ENCODE data around the gene FOXC1. TPM values are rescaled to one million over a fixed set of nuclear protein-coding genes. Genes with fewer than 3 reads are reported as not detected.

The FOXC1 gene
- total RNA-seq, 1 experiment from 2014 or later, result 40.7 TPM

DNA sequence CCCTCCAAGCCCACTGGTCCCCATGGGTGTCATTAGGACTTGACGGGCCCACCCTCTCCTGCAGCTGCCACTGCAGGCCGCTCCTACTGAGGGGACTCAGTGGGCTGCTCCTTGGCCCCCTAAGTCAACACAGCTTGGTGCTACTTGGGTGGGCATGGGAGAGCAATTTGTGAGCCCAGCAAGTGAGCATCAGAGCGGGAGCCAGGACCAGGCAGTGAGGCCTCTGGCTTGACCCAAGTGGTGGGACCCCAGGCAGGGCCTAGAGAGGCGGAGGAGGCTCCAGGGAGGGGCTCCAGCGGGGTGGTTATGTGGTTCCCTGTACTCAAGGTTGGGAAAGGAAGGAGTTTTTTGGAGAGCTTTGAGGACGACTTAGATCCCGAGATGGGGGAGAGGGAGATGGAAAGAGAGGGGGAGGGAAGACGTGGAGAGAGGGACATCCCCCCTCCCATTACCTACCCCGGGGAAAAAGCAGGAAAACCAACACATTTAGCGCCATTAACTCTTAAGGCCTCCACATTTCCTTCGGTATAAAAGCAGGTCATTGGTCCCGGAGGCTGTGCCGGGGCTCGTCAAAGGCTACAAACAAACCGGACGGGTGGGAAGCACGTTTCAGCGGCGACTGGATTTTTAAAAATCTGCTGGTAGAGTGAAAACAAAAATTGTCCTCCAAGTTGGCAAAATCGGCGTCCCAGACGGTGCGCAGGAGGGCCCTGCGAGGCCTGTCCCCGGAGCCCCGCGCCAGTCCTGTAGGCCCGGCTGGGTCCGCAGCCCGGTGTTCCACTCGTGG is 8.8 kb downstream of the FOXC1 start:
- ChIA-PET CTCF (no interaction called here), POLR2A (no interaction called here), RAD21 (ENCODE audit: low non-redundant PET in 1 of 2, low total read pairs in 2 of 2, uncharacterized antibody in 2 of 2, unreplicated experiment in 2 of 2) (no interaction called here)
- Histone ChIP-seq H3K79me2 (ENCODE audit: insufficient read depth, low read length) (peaks cover 11% of the 10 kb centered on the region), H3K36me3 (ENCODE audit: control insufficient read depth in 1 of 2, insufficient read depth in 2 of 2, low read length in 2 of 2) (no peaks in the 10 kb centered on the region), H3K4me3 (replicated peaks in 1 of 2; ENCODE audit: low read depth in 1 of 2, low read length in 2 of 2) (no peak overlapping the region), H2AFZ (ENCODE audit: low read depth, low read length, poor library complexity, severe bottlenecking) (no peak overlapping the region), H3K4me2 (ENCODE audit: low read length) (no peak overlapping the region), H3K9me3 (ENCODE audit: control insufficient read depth in 1 of 2, insufficient read depth in 1 of 2, low read depth in 1 of 2, low read length in 2 of 2) (no peaks in the 10 kb centered on the region), H3K9me2 (ENCODE audit: insufficient read depth) (no peaks in the 10 kb centered on the region), H3K27me3 (ENCODE audit: insufficient read depth, low read length) (no peaks in the 10 kb centered on the region), H3K4me1 (ENCODE audit: control insufficient read depth in 1 of 2, insufficient read depth in 2 of 2, low read length in 2 of 2) (no peaks in the 10 kb centered on the region; a peak in 1 of 4 replicates), H3K27ac (ENCODE audit: low read depth, low read length) (no peak overlapping the region), H4K20me1 (ENCODE audit: insufficient read depth) (no peaks in the 10 kb centered on the region), H3K9ac (ENCODE audit: low read length) (no peak overlapping the region)
- ATAC-seq, result no peak
- DNase-seq (ENCODE audit: low read depth, low spot score), result no peak
- TF ChIP-seq, protein P1, sequence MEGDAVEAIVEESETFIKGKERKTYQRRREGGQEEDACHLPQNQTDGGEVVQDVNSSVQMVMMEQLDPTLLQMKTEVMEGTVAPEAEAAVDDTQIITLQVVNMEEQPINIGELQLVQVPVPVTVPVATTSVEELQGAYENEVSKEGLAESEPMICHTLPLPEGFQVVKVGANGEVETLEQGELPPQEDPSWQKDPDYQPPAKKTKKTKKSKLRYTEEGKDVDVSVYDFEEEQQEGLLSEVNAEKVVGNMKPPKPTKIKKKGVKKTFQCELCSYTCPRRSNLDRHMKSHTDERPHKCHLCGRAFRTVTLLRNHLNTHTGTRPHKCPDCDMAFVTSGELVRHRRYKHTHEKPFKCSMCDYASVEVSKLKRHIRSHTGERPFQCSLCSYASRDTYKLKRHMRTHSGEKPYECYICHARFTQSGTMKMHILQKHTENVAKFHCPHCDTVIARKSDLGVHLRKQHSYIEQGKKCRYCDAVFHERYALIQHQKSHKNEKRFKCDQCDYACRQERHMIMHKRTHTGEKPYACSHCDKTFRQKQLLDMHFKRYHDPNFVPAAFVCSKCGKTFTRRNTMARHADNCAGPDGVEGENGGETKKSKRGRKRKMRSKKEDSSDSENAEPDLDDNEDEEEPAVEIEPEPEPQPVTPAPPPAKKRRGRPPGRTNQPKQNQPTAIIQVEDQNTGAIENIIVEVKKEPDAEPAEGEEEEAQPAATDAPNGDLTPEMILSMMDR (IDR thresholded peaks at IDR 0.05 in 2 of 3, conservative IDR thresholded peaks at IDR 0.05 in 1 of 3; ENCODE audit: borderline replicate concordance in 1 of 3, insufficient read depth in 1 of 3, low read depth in 2 of 3, low read length in 2 of 3), result no peak
- no peak for TF ChIP-seq ZFX (IDR thresholded peaks at IDR 0.05)
- no peak for TF ChIP-seq SIN3A (IDR thresholded peaks at IDR 0.05; ENCODE audit: low read depth)
- no peak for TF ChIP-seq CEBPB (IDR thresholded peaks at IDR 0.05; ENCODE audit: low read depth)
- no peak for TF ChIP-seq TCF7L2 (IDR thresholded peaks at IDR 0.05; ENCODE audit: borderline replicate concordance, extremely low read depth, insufficient read depth, insufficient read length)
- TF ChIP-seq, protein P2, sequence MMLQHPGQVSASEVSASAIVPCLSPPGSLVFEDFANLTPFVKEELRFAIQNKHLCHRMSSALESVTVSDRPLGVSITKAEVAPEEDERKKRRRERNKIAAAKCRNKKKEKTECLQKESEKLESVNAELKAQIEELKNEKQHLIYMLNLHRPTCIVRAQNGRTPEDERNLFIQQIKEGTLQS (IDR thresholded peaks at IDR 0.05), result no peak
- TF ChIP-seq CBX3 (IDR thresholded peaks at IDR 0.05; ENCODE audit: low read depth), result no peak
- TF ChIP-seq RAD21 (IDR thresholded peaks at IDR 0.05; ENCODE audit: low read depth), result no peak
- TF ChIP-seq EZH2 (IDR thresholded peaks at IDR 0.05), result no peak
- no peak for TF ChIP-seq FOSL1 (IDR thresholded peaks at IDR 0.05; ENCODE audit: low read depth)
- no peak for TF ChIP-seq YY1 (IDR thresholded peaks at IDR 0.05; ENCODE audit: extremely low read depth, insufficient replicate concordance, low read depth, low read length)
- intact Hi-C loops (cut with micrococcal nuclease), result no loop called here
- BruUV-seq (replicated peaks), result no TSS peak

All from HCT116 (cell line).